ENCODE data around the gene DGKD.

Gene DGKD

GRCh38 chr2:233414273-233414654, 60.0 kb downstream of the DGKD start:
- no peak for DNase-seq

GRCh38 chr2:233414777-233415570, 60.7 kb downstream of the DGKD start:
- DNase-seq, result no peak

- no peak for DNase-seq
Observed at GRCh38 chr2:233416199-233416598, 61.9 kb downstream of the DGKD start.

- no peak for DNase-seq
Observed at GRCh38 chr2:233416706-233417105, 62.4 kb downstream of the DGKD start.

- DNase-seq, result no peak
Observed at GRCh38 chr2:233417282-233417681, 63.0 kb downstream of the DGKD start.

GRCh38 chr2:233418052-233418760, 63.9 kb downstream of the DGKD start:
- DNase-seq, result no peak

GRCh38 chr2:233418761-233419546, 64.7 kb downstream of the DGKD start:
- no peak for DNase-seq

GRCh38 chr2:233419602-233420391, 65.5 kb downstream of the DGKD start:
- DNase-seq, result no peak

- DNase-seq, result no peak
Observed at GRCh38 chr2:233421091-233421816, 67.0 kb downstream of the DGKD start.

GRCh38 chr2:233422050-233422639, 67.9 kb downstream of the DGKD start:
- no peak for DNase-seq

GRCh38 chr2:233422649-233423551, 68.6 kb downstream of the DGKD start:
- DNase-seq, result no peak

- DNase-seq, result no peak
Observed at GRCh38 chr2:233423552-233423860, 69.2 kb downstream of the DGKD start.

- DNase-seq, result no peak
Observed at GRCh38 chr2:233424154-233424951, 70.1 kb downstream of the DGKD start.

GRCh38 chr2:233426619-233427342, 72.5 kb downstream of the DGKD start:
- no peak for DNase-seq

- DNase-seq, result no peak
Observed at GRCh38 chr2:233428008-233428407, 73.7 kb downstream of the DGKD start.

- no peak for DNase-seq
Observed at GRCh38 chr2:233428438-233428837, 74.1 kb downstream of the DGKD start.

GRCh38 chr2:233429175-233429897, 75.0 kb downstream of the DGKD start:
- no peak for DNase-seq

GRCh38 chr2:233430081-233430480, 75.8 kb downstream of the DGKD start:
- no peak for DNase-seq
